GM18505 (cell line): ENCODE results near the gene FNDC11.

Experiments used
- ATAC-seq: cut with Tn5 transposase; IDR thresholded peaks from one replicate; pipeline ENCODE4 v1.9.1; 2021; ENCODE audit not compliant: unreplicated experiment
- POLR2A ChIP-seq: IDR thresholded peaks from 4 replicates; pipeline ENCODE4 v1.6.1; 2011; ENCODE audit warnings: borderline replicate concordance; ENCODE audit not compliant: insufficient read depth, insufficient read length; ENCODE audit errors: extremely low read depth

FNDC11 gene

GRCh38 chr20:63546956-63547724 is 6.8 kb upstream of the FNDC11 start:
- no peak for TF ChIP-seq POLR2A
- ATAC-seq, result no peak

GRCh38 chr20:63547725-63548480 is 6.1 kb upstream of the FNDC11 start, which contains the start of gene SRMS:
SRMS (minus strand) TSS chr20:63547749; CDS start chr20:63547463, 286 bp downstream.
- TF ChIP-seq POLR2A, result no peak
- no peak for ATAC-seq

GRCh38 chr20:63548542-63548941 is 5.4 kb upstream of the FNDC11 start:
- no peak for TF ChIP-seq POLR2A
- ATAC-seq, result no peak

- ATAC-seq, result no peak
- TF ChIP-seq POLR2A, result no peak
Observed at GRCh38 chr20:63549019-63549418, 4.9 kb upstream of the FNDC11 start.

GRCh38 chr20:63549679-63550282 is 4.2 kb upstream of the FNDC11 start:
- TF ChIP-seq POLR2A, result no peak
- no peak for ATAC-seq

GRCh38 chr20:63551068-63551467 is 2.9 kb upstream of the FNDC11 start:
- no peak for TF ChIP-seq POLR2A
- no peak for ATAC-seq

GRCh38 chr20:63552481-63553249 is 1.3 kb upstream of the FNDC11 start:
- peak; percentile 32 for ATAC-seq
- TF ChIP-seq POLR2A, result peak; percentile 20

GRCh38 chr20:63553251-63553932 is 567 bp upstream of the FNDC11 start:
- ATAC-seq, result peak; percentile 49
- TF ChIP-seq POLR2A, result no peak

GRCh38 chr20:63554361-63555278 is 661 bp downstream of the FNDC11 start:
- ATAC-seq, result no peak
- no peak for TF ChIP-seq POLR2A

- TF ChIP-seq POLR2A, result no peak
- no peak for ATAC-seq
Observed at GRCh38 chr20:63555661-63556381, 1.9 kb downstream of the FNDC11 start.

GRCh38 chr20:63556873-63557478 is 3.0 kb downstream of the FNDC11 start:
- no peak for TF ChIP-seq POLR2A
- no peak for ATAC-seq
